Middle frontal gyrus (tissue), 1 donor: ENCODE results near the gene POPDC3.
A peak's percentile ranks its signal among the peaks of the same experiment; 100 is the strongest.
"Not testable (repeated sequence)": the region's sequence is repeated elsewhere in the genome, so short reads cannot be mapped to it uniquely, and the experiment has no call there.

Source experiments
- DNase-seq: peaks from one replicate; pipeline ENCODE4 v3.0.0-alpha.2; 2015; ENCODE audit warnings: low spot score; ENCODE audit errors: extremely low spot score

The POPDC3 gene

GRCh38 chr6:105179244-105180065, at the start of gene POPDC3:
TSS of gene POPDC3 (minus strand) at chr6:105180014. CDS start at chr6:105161909, 18,105 bp downstream.
- no peak for DNase-seq

- DNase-seq, result no peak
These were observed 47.5 kb upstream of the POPDC3 start for GRCh38 chr6:105227295-105227767.

GRCh38 chr6:105226598-105227294, 46.9 kb upstream of the POPDC3 start:
- peak; percentile 23 for DNase-seq

GRCh38 chr6:105223242-105223641, 43.4 kb upstream of the POPDC3 start:
- DNase-seq, result no peak

- DNase-seq, result not testable (repeated sequence)
These were observed 41.4 kb upstream of the POPDC3 start for GRCh38 chr6:105221219-105221618.

- no peak for DNase-seq
These were observed 40.4 kb upstream of the POPDC3 start for GRCh38 chr6:105220186-105220585.

GRCh38 chr6:105219218-105219617, 39.4 kb upstream of the POPDC3 start:
- DNase-seq, result not testable (repeated sequence)

- no peak for DNase-seq
These were observed 35.7 kb upstream of the POPDC3 start for GRCh38 chr6:105215506-105215905.

GRCh38 chr6:105214668-105215067, 34.9 kb upstream of the POPDC3 start:
- DNase-seq, result no peak

GRCh38 chr6:105213272-105213671, 33.5 kb upstream of the POPDC3 start:
- no peak for DNase-seq

- DNase-seq, result no peak
These were observed 32.8 kb upstream of the POPDC3 start for GRCh38 chr6:105212587-105212986.

- DNase-seq, result no peak
These were observed 32.0 kb upstream of the POPDC3 start for GRCh38 chr6:105211831-105212230.

- no peak for DNase-seq
These were observed 31.2 kb upstream of the POPDC3 start for GRCh38 chr6:105210932-105211531.

- no peak for DNase-seq
These were observed 30.3 kb upstream of the POPDC3 start for GRCh38 chr6:105209950-105210706.

GRCh38 chr6:105207524-105208269, 27.9 kb upstream of the POPDC3 start:
- DNase-seq, result no peak

GRCh38 chr6:105204768-105205167, 25.0 kb upstream of the POPDC3 start:
- DNase-seq, result no peak

GRCh38 chr6:105204331-105204730, 24.5 kb upstream of the POPDC3 start:
- DNase-seq, result no peak

- DNase-seq, result no peak
These were observed 22.7 kb upstream of the POPDC3 start for GRCh38 chr6:105202486-105202885.

- no peak for DNase-seq
These were observed 20.4 kb upstream of the POPDC3 start for GRCh38 chr6:105200133-105200730.

GRCh38 chr6:105199711-105200110, 19.9 kb upstream of the POPDC3 start:
- no peak for DNase-seq
